GM19043 (cell line): ENCODE results near the gene HMGB1.
A peak's percentile ranks its signal among the peaks of the same experiment; 100 is the strongest.

Experiments
- ATAC-seq: cut with Tn5 transposase; IDR thresholded peaks from one replicate; pipeline ENCODE4 v1.9.1; 2021; ENCODE audit warnings: low read depth; ENCODE audit not compliant: unreplicated experiment

HMGB1 gene

DNA sequence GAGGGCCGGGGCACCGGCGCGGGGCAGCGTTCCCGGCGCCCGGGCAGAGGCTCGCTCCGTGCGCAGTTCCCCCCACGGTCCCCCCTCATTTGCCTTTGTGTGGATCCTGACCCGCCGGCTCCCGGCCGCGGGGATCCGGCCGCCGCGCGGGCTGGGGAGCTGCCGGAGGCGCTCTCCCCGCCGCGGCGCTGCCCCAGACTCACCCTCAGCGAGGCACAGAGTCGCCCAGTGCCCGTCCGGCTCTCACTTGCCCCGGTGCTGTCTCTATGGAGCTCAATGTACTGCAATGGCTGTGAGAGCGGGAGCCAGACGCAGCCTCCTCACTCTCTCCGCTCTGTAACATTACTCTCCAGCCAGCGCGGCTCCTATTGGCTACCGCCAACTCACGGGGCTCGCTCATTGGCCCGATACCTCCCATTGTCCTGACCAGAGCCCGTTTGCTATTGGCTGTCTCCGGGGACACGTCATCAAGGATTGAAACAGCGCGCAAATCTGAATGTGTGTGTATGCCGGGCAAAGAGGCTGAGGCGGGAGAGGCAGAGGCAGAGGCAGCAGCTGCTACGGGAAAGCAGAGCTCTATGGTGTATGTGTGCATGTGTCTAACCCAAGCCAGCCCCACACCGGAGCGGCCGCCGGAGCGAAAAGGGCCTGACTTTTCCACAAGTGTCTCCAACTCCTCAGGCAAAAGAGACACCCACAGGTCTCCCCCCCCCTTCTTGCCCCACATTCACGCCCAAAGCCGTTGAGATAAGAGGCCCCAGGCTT is at the start of gene HMGB1:
HMGB1 (minus strand) TSS at position 344 of the 765 bp plus-strand sequence. CDS start 2,256 bp downstream, outside the sequence.
- peak; percentile 89 for ATAC-seq

GRCh38 chr13:30510811-30511371 is 45.2 kb upstream of the HMGB1 start:
- no peak for ATAC-seq

DNA sequence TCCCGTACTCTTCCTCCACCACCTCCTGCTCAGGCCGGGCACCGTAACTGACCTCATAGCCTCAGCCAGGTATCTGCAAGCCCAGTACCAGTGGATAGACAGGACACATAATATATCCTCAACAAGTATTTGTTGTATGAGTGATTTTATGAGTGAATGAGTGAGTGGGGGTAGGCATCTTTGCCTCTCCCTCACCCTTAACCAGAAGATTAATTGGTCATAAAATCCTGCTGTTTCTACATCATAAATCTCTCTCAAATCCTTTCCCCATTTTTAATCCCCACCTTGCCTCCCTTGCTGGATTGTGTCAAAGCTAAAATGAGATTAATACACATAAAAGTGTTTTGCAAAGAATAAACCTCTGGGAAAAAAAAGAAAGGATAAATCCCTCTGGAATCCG is 44.4 kb upstream of the HMGB1 start:
- ATAC-seq = no peak

- ATAC-seq = no peak
Observed at GRCh38 chr13:30509254-30510050, 43.7 kb upstream of the HMGB1 start.

GRCh38 chr13:30504081-30504480 is 38.3 kb upstream of the HMGB1 start:
- peak; percentile 71 for ATAC-seq

DNA sequence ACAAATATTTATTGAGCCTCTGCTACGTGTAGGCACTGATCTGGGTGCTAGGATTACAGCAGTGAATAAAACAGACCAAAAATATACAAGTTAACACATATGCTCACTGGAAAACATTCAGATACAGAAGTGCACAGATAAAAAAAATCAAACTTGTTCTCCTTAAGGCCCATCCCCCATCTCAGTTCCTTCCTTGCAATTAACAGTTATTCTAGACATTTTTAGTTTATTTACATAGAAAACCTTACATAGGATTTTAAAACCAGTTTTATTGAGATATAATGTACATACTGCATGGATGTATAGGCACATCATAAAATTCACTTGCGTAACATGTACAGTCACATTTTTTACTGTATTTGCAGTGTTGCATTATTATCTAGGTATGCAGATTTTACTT is 36.5 kb upstream of the HMGB1 start:
- no peak for ATAC-seq

GRCh38 chr13:30499338-30499737 is 33.6 kb upstream of the HMGB1 start:
- ATAC-seq = no peak

DNA sequence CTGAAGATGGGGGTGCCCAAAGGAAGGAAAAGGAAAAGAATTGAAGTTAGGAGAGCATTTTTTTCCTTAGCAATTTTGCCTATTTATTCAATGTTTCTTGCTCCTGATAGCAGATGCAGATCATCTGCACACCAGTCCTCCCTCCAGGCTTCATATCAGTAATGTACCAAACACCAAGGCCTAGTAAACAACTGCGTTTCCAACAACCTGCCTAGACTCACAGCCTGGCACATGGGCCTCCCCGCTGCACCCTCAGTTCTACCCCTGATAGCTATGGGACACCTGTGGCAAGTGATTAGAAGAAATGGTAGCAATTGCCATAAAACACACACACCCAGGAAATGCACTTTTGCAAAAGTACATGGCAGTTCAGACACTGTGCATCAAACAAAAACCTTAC is 30.4 kb upstream of the HMGB1 start:
- no peak for ATAC-seq

GRCh38 chr13:30495746-30496145 is 30.0 kb upstream of the HMGB1 start:
- ATAC-seq = no peak

GRCh38 chr13:30493658-30494381 is 28.1 kb upstream of the HMGB1 start:
- no peak for ATAC-seq

DNA sequence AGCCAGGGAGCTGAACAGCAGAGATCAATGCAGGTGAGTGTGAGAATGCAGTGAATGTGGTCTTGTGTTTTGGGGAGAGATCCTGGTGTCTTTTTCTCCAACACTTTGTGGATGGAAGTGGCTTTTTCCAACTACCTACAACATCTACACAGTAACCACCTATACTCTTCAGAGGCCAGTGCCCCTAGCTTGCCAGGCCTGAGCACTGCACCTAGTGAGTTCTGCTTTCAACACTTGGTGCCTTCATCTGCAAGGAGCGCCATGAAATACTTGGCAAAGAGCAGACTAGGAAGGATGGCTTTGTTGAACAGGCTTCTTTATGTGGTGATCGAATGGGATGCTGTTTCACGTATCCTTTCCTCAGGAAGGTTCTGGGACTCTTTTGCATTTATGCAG is 21.3 kb upstream of the HMGB1 start:
- ATAC-seq = no peak

DNA sequence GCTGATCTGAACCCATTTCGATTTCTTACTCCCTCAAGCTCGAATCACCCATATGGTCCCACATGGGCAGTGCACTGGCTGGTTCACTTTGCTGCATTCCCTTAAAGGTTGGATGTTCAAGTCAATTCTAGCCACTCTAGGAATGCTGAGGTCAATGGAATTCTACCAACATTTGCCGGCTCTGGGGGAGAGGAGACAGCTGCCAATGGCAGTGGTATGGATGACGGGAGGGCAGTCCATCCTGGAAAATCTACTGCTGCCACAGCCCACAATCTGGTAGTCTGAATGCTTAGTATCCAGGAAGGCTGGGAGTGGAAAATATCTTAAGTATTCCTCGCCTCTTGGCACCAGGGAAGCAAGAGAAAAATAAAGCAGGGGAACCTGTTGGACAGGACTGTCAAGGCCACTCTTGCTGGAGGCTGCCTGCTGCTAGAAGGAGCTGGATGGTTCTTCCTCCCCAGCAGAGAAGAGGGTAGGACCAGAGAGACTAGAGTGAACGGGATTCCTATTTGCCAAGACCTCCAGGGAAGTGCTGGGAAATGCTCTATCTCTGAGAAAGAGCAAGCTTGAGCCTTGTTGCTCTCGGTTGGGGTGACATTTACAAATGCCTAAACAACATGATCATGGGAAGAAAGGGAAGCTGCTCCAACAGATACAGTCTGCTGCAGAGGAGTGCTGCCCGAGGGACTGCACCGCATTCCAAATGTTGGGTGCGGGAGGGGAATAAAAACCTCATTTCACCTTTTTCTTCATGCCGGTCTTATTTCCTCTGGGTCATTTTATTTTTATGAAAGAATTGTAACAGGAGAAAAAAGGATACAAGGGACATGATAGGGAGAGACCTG is 20.7 kb upstream of the HMGB1 start:
- no peak for ATAC-seq

- no peak for ATAC-seq
Observed at GRCh38 chr13:30481241-30481760, 15.6 kb upstream of the HMGB1 start.

GRCh38 chr13:30480292-30480950 is 14.7 kb upstream of the HMGB1 start:
- no peak for ATAC-seq

GRCh38 chr13:30479883-30480219 is 14.1 kb upstream of the HMGB1 start:
- no peak for ATAC-seq

DNA sequence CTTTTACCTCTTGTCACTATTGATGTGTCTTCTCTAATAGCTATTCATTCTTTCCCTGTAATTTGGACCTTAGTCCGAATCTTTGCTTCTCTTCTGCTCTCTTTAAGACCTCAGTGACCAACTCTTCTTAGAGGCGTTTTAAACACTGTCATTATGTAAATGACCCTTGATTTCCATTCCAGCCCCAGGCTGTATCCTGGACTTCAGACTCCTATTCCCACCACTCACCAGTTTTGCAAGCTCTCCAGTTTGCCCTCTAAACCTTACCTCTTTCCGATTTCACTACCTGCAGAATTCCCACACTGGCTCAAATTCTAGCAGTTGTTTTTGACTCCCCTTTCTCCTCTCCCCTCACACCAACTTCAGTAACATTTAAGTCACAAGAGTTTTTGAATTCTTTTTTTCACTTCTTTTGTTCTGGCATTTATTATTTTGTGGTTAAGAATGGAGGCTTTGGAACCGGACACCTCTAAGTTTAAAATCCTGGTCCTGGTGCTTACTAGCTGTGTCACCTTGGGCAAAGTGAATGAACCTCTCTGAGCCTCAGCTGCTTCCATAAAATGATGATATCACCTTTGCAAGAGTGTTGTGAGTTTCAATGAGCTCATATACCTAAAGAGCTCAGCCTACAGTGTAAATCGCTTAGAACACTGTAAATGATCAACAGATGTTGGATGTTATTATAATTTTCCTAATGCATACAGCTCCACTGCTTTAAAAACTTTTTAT is 13.6 kb upstream of the HMGB1 start:
- no peak for ATAC-seq

GRCh38 chr13:30477346-30478195 is 11.8 kb upstream of the HMGB1 start:
- peak; percentile 95 for ATAC-seq

GRCh38 chr13:30473675-30474074 is 7.9 kb upstream of the HMGB1 start:
- no peak for ATAC-seq
